ENCODE measurements around the gene GPR15. TPM values are rescaled to one million over a fixed set of nuclear protein-coding genes. Genes with fewer than 3 reads are reported as not detected.

Gene GPR15
- polyA plus RNA-seq, 4 donors, result not detected

- DNase-seq (ENCODE audit: low read depth in 4 of 4, low spot score in 3 of 4), result no peak
Observed at GRCh38 chr3:98529856-98530459, 1.8 kb upstream of the GPR15 start.

- no peak for DNase-seq (ENCODE audit: low read depth in 4 of 4, low spot score in 3 of 4)
Observed at GRCh38 chr3:98530676-98531075, 1.1 kb upstream of the GPR15 start.

GRCh38 chr3:98532275-98532637 is 478 bp downstream of the GPR15 start:
- DNase-seq (ENCODE audit: low read depth in 4 of 4, low spot score in 3 of 4), result no peak

- DNase-seq (ENCODE audit: low read depth in 4 of 4, low spot score in 3 of 4), result no peak
Observed at GRCh38 chr3:98532709-98533571, 1.2 kb downstream of the GPR15 start.

GRCh38 chr3:98534168-98534567 is 2.4 kb downstream of the GPR15 start:
- no peak for DNase-seq (ENCODE audit: low read depth in 4 of 4, low spot score in 3 of 4)

- no peak for DNase-seq (ENCODE audit: low read depth in 4 of 4, low spot score in 3 of 4)
Observed at GRCh38 chr3:98534734-98535133, 3.0 kb downstream of the GPR15 start.

GRCh38 chr3:98536456-98537017 is 4.8 kb downstream of the GPR15 start:
- DNase-seq (ENCODE audit: low read depth in 4 of 4, low spot score in 3 of 4), result no peak

- no peak for DNase-seq (ENCODE audit: low read depth in 4 of 4, low spot score in 3 of 4)
Observed at GRCh38 chr3:98540346-98540745, 8.6 kb downstream of the GPR15 start.

- DNase-seq (ENCODE audit: low read depth in 4 of 4, low spot score in 3 of 4), result no peak
Observed at GRCh38 chr3:98541695-98542094, 9.9 kb downstream of the GPR15 start.

- DNase-seq (ENCODE audit: low read depth in 4 of 4, low spot score in 3 of 4), result no peak
Observed at GRCh38 chr3:98542623-98543022, 10.8 kb downstream of the GPR15 start.

GRCh38 chr3:98545940-98546339 is 14.2 kb downstream of the GPR15 start:
- no peak for DNase-seq (ENCODE audit: low read depth in 4 of 4, low spot score in 3 of 4)

GRCh38 chr3:98548544-98548943 is 16.8 kb downstream of the GPR15 start:
- no peak for DNase-seq (ENCODE audit: low read depth in 4 of 4, low spot score in 3 of 4)

- no peak for DNase-seq (ENCODE audit: low read depth in 4 of 4, low spot score in 3 of 4)
Observed at GRCh38 chr3:98550833-98551232, 19.1 kb downstream of the GPR15 start.

GRCh38 chr3:98551236-98551635 is 19.5 kb downstream of the GPR15 start:
- DNase-seq (ENCODE audit: low read depth in 4 of 4, low spot score in 3 of 4), result no peak

- no peak for DNase-seq (ENCODE audit: low read depth in 4 of 4, low spot score in 3 of 4)
Observed at GRCh38 chr3:98551754-98552153, 20.0 kb downstream of the GPR15 start.

- DNase-seq (ENCODE audit: low read depth in 4 of 4, low spot score in 3 of 4), result no peak
Observed at GRCh38 chr3:98552232-98553020, 20.6 kb downstream of the GPR15 start.

GRCh38 chr3:98553021-98553563 is 21.3 kb downstream of the GPR15 start:
- no peak for DNase-seq (ENCODE audit: low read depth in 4 of 4, low spot score in 3 of 4)

- DNase-seq (ENCODE audit: low read depth in 4 of 4, low spot score in 3 of 4), result peak in 1 of 4 donors; percentile 12
Observed at GRCh38 chr3:98553753-98554152, 22.0 kb downstream of the GPR15 start.

- DNase-seq (ENCODE audit: low read depth in 4 of 4, low spot score in 3 of 4), result no peak
Observed at GRCh38 chr3:98554580-98554979, 22.8 kb downstream of the GPR15 start.

- DNase-seq (ENCODE audit: low read depth in 4 of 4, low spot score in 3 of 4), result no peak
Observed at GRCh38 chr3:98555025-98555379, 23.2 kb downstream of the GPR15 start.
